GM12864 (cell line): Measurements from ENCODE around the gene BICC1.

ENCODE experiments used
- DNase-seq: peaks from one replicate; pipeline ENCODE4 v3.0.0-alpha.2; 2011; ENCODE audit warnings: low read depth
- H3K4me3 ChIP-seq: 2 replicates; pipeline ENCODE4 v1.5.1; 2011; ENCODE audit warnings: mild to moderate bottlenecking, low read depth, low read length, control low read depth
- CTCF ChIP-seq: IDR thresholded peaks from 2 replicates; pipeline ENCODE4 v1.5.1; 2011; ENCODE audit warnings: low read depth, mild to moderate bottlenecking, moderate library complexity, low read length, control low read depth, inconsistent platforms; ENCODE audit errors: missing control alignments

Gene BICC1

GRCh38 chr10:58556516-58557165 lies 44.0 kb downstream of the BICC1 start:
- no peak for DNase-seq
- H3K4me3 ChIP-seq = no peak overlapping the region
- no peak for TF ChIP-seq CTCF

- DNase-seq = no peak
- H3K4me3 ChIP-seq = no peak overlapping the region
- no peak for TF ChIP-seq CTCF
These were observed 45.0 kb downstream of the BICC1 start for GRCh38 chr10:58557714-58558113.

GRCh38 chr10:58560068-58560467 lies 47.4 kb downstream of the BICC1 start:
- TF ChIP-seq CTCF = no peak
- no peak for DNase-seq
- H3K4me3 ChIP-seq = no peak overlapping the region

GRCh38 chr10:58565271-58565670 lies 52.6 kb downstream of the BICC1 start:
- no peak for DNase-seq
- no peak for TF ChIP-seq CTCF
- H3K4me3 ChIP-seq = no peak overlapping the region

GRCh38 chr10:58567652-58568051 lies 55.0 kb downstream of the BICC1 start:
- no peak for DNase-seq
- no peak overlapping the region for H3K4me3 ChIP-seq
- no peak for TF ChIP-seq CTCF

GRCh38 chr10:58568428-58568935 lies 55.8 kb downstream of the BICC1 start:
- no peak overlapping the region for H3K4me3 ChIP-seq

More at GRCh38 chr10:58568428-58568935, 55.8 kb downstream of the BICC1 start:
- DNase-seq = no peak
- no peak for TF ChIP-seq CTCF
